ENCODE measurements around the gene NAB2. TPM values are rescaled to one million over a fixed set of nuclear protein-coding genes. Genes with fewer than 3 reads are reported as not detected.

NAB2 gene
- total RNA-seq, 1 experiment from 2014 or later: 17.4 TPM

- no peak overlapping the region for H3K4me3 ChIP-seq (ENCODE audit: low read length)
- peak; percentile 34 for DNase-seq
- H2AFZ ChIP-seq (ENCODE audit: low read length): no peak overlapping the region
- H3F3A ChIP-seq (ENCODE audit: low read length, unreplicated experiment): no peaks in the 10 kb centered on the region
- no peaks in the 10 kb centered on the region for H4K20me1 ChIP-seq (ENCODE audit: low read length)
- TF ChIP-seq EZH2phosphoT487 (IDR thresholded peaks at IDR 0.05; ENCODE audit: borderline replicate concordance, low read length) (no peak), CTCF (conservative IDR thresholded peaks at IDR 0.05; ENCODE audit: low read depth, low read length) (no peak), EZH2 (IDR thresholded peaks at IDR 0.05; ENCODE audit: low read length, unreplicated experiment) (no peak)
- intact Hi-C loops (cut with micrococcal nuclease): no loop called here
- H3K4me2 ChIP-seq (ENCODE audit: low read length): no peak overlapping the region
- no peaks in the 10 kb centered on the region for H3K9me3 ChIP-seq (ENCODE audit: low read length)
- H3K9ac ChIP-seq (ENCODE audit: low read length): no peak overlapping the region
- H3K4me1 ChIP-seq (ENCODE audit: insufficient read depth, low read length): peaks cover 19% of the 10 kb centered on the region
- no peaks in the 10 kb centered on the region for H3K9me2 ChIP-seq (replicated peaks; ENCODE audit: low read length)
- ATAC-seq: peak; percentile 19; the same call in 1 of the 2 replicates
- no TSS peak for BruUV-seq (replicated peaks)
- ChIA-PET CTCF (no interaction called here), POLR2A (ENCODE audit: unreplicated experiment) (no interaction called here)
- H3K36me3 ChIP-seq (ENCODE audit: low read depth, low read length): no peaks in the 10 kb centered on the region
- H3K27me3 ChIP-seq (ENCODE audit: low read length): no peaks in the 10 kb centered on the region
- H3K79me2 ChIP-seq (ENCODE audit: low read length): no peaks in the 10 kb centered on the region
- no peak overlapping the region for H3K27ac ChIP-seq (ENCODE audit: low read length)
These were observed 10.3 kb downstream of the NAB2 start for GRCh38 chr12:57099047-57099714.

GRCh38 chr12:57099766-57100165 is 10.9 kb downstream of the NAB2 start:
- no peak overlapping the region for H2AFZ ChIP-seq (ENCODE audit: low read length)
- no peak for TF ChIP-seq EZH2 (IDR thresholded peaks at IDR 0.05; ENCODE audit: low read length, unreplicated experiment)
- TF ChIP-seq CTCF (conservative IDR thresholded peaks at IDR 0.05; ENCODE audit: low read depth, low read length): no peak
- no peak for TF ChIP-seq EZH2phosphoT487 (IDR thresholded peaks at IDR 0.05; ENCODE audit: borderline replicate concordance, low read length)
- ChIA-PET POLR2A (ENCODE audit: unreplicated experiment) (no interaction called here), CTCF (no interaction called here)
- no peaks in the 10 kb centered on the region for H3K9me2 ChIP-seq (replicated peaks; ENCODE audit: low read length)
- H3K79me2 ChIP-seq (ENCODE audit: low read length): no peaks in the 10 kb centered on the region
- ATAC-seq (no peak), DNase-seq (no peak)
- H3K9ac ChIP-seq (ENCODE audit: low read length): no peak overlapping the region
- peaks cover 19% of the 10 kb centered on the region for H3K4me1 ChIP-seq (ENCODE audit: insufficient read depth, low read length)
- BruUV-seq (replicated peaks): no TSS peak
- no peaks in the 10 kb centered on the region for H3K36me3 ChIP-seq (ENCODE audit: low read depth, low read length)
- no peaks in the 10 kb centered on the region for H4K20me1 ChIP-seq (ENCODE audit: low read length)
- H3K27me3 ChIP-seq (ENCODE audit: low read length): no peaks in the 10 kb centered on the region
- H3K9me3 ChIP-seq (ENCODE audit: low read length): no peaks in the 10 kb centered on the region
- no peak overlapping the region for H3K4me3 ChIP-seq (ENCODE audit: low read length)
- H3K4me2 ChIP-seq (ENCODE audit: low read length): no peak overlapping the region
- no peaks in the 10 kb centered on the region for H3F3A ChIP-seq (ENCODE audit: low read length, unreplicated experiment)
- intact Hi-C loops (cut with micrococcal nuclease): no loop called here
- H3K27ac ChIP-seq (ENCODE audit: low read length): no peak overlapping the region

GRCh38 chr12:57101892-57102695 is 13.2 kb downstream of the NAB2 start:
- H3K4me3 ChIP-seq (ENCODE audit: low read length): no peak overlapping the region
- H3K9me2 ChIP-seq (replicated peaks; ENCODE audit: low read length): no peaks in the 10 kb centered on the region
- H3K27ac ChIP-seq (ENCODE audit: low read length): no peak overlapping the region
- H3F3A ChIP-seq (ENCODE audit: low read length, unreplicated experiment): no peaks in the 10 kb centered on the region
- H2AFZ ChIP-seq (ENCODE audit: low read length): no peak overlapping the region
- H3K36me3 ChIP-seq (ENCODE audit: low read depth, low read length): no peaks in the 10 kb centered on the region
- H3K4me2 ChIP-seq (ENCODE audit: low read length): no peak overlapping the region
- BruUV-seq (replicated peaks): no TSS peak
- no peaks in the 10 kb centered on the region for H3K27me3 ChIP-seq (ENCODE audit: low read length)
- H3K9ac ChIP-seq (ENCODE audit: low read length): no peak overlapping the region
- ChIA-PET POLR2A (ENCODE audit: unreplicated experiment) (no interaction called here), CTCF (interaction anchor here (0.6 to 1.0 kb wide), 2 partner anchors 10 to 29 kb away, joined by 5 to 6 read pairs; no protein-coding TSS in a partner anchor)
- H3K79me2 ChIP-seq (ENCODE audit: low read length): no peaks in the 10 kb centered on the region
- DNase-seq (peak; percentile 66), ATAC-seq (peak; percentile 71)
- no peaks in the 10 kb centered on the region for H3K9me3 ChIP-seq (ENCODE audit: low read length)
- TF ChIP-seq EZH2phosphoT487 (IDR thresholded peaks at IDR 0.05; ENCODE audit: borderline replicate concordance, low read length): no peak
- TF ChIP-seq CTCF (conservative IDR thresholded peaks at IDR 0.05; ENCODE audit: low read depth, low read length): 0 out of 2 replicates have a peak, but pooled peaks have one; percentile 14
- H4K20me1 ChIP-seq (ENCODE audit: low read length): no peaks in the 10 kb centered on the region
- peaks cover 19% of the 10 kb centered on the region for H3K4me1 ChIP-seq (ENCODE audit: insufficient read depth, low read length)
- intact Hi-C loops (cut with micrococcal nuclease): no loop called here
